Measurements from ENCODE around the gene VAX1.

Gene VAX1

GRCh38 chr10:117163954-117164548, 26.0 kb upstream of the VAX1 start:
- DNase-seq, result no peak

GRCh38 chr10:117163061-117163953, 25.2 kb upstream of the VAX1 start:
- peak; percentile 28 for DNase-seq

- DNase-seq, result no peak
Observed at GRCh38 chr10:117162093-117163060, 24.3 kb upstream of the VAX1 start.

GRCh38 chr10:117161386-117162033, 23.4 kb upstream of the VAX1 start:
- DNase-seq, result no peak

- DNase-seq, result no peak
Observed at GRCh38 chr10:117160567-117160966, 22.5 kb upstream of the VAX1 start.

- peak; percentile 70 for DNase-seq
Observed at GRCh38 chr10:117159390-117159789, 21.3 kb upstream of the VAX1 start.

- no peak for DNase-seq
Observed at GRCh38 chr10:117158297-117158696, 20.2 kb upstream of the VAX1 start.

- no peak for DNase-seq
Observed at GRCh38 chr10:117152668-117153067, 14.6 kb upstream of the VAX1 start.

- no peak for DNase-seq
Observed at GRCh38 chr10:117148284-117148683, 10.2 kb upstream of the VAX1 start.

DNA sequence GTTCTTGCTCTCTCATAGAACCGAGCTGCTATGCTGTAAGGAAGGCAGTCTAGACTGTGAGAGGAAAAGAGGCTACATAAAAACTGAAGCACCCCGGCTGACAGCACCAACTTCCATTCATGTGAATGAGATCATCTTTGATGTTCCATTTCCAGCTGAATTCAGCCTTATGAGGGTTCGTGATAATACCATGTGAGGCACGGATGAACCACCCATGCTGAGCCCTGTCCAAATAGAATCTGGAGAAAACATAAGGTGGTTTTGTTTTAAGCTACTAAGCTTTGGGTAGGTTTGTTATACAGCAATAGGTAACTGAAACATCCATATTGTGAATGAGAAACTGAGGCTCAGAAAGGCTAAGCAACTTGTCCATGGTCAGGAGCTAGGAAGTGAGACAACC, 6.9 kb upstream of the VAX1 start:
- no peak for DNase-seq

DNA sequence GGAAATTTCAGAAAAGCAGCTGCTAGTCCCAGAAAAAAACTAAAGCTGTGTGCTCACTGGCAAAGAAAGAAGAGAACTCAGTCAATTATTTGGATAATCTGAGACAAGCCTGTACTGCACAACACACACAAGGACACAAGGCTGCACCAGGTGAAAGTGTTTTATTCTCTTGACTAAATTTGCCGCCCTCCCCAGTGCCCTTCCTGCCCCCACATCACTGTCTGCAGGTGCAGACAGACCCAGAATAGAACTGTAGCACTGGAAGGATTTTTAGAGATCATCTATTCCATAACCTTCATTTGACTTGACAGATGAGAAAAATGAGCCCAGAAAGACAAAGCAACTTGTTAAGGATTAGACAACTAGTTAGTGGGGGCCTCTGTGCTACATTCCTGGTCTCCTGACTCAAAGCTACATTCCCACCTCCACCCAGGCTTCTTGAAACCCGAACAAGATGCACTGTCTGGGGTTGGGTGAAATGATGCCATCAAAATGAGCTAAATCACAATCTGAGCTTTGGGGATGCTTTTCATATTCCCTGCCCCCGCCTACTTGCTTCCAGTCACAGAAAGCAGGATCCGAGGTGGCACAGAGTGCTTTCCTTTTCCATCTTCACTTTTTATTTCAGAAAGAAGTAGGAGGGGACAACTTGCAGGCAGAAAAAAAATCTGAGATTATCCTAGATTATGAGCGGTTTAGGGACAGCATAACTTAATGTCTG, 5.2 kb upstream of the VAX1 start:
- no peak for DNase-seq

DNA sequence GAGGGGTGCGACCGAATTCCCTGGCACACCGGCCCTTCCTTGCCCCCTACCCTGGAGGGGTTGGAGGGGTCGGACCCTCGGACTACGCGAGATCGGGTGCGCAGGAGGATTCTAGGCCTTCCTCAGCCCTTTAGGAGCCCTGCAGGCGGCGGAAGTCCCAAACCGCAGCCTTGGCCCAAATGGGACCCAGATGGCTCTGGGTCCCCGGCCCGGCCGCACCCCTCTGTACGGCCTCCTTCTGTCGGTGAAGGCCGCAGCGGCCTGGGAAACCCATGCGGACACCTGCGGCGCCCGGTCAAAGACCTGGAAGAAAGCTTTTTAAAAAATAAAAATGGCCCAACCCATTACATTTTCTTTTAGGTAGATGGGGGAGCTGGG, 2.4 kb upstream of the VAX1 start:
- DNase-seq, result no peak

- no peak for DNase-seq
Observed at GRCh38 chr10:117139581-117140524, 1.8 kb upstream of the VAX1 start.

GRCh38 chr10:117138838-117139580, 939 bp upstream of the VAX1 start:
- peak; percentile 32 for DNase-seq

DNA sequence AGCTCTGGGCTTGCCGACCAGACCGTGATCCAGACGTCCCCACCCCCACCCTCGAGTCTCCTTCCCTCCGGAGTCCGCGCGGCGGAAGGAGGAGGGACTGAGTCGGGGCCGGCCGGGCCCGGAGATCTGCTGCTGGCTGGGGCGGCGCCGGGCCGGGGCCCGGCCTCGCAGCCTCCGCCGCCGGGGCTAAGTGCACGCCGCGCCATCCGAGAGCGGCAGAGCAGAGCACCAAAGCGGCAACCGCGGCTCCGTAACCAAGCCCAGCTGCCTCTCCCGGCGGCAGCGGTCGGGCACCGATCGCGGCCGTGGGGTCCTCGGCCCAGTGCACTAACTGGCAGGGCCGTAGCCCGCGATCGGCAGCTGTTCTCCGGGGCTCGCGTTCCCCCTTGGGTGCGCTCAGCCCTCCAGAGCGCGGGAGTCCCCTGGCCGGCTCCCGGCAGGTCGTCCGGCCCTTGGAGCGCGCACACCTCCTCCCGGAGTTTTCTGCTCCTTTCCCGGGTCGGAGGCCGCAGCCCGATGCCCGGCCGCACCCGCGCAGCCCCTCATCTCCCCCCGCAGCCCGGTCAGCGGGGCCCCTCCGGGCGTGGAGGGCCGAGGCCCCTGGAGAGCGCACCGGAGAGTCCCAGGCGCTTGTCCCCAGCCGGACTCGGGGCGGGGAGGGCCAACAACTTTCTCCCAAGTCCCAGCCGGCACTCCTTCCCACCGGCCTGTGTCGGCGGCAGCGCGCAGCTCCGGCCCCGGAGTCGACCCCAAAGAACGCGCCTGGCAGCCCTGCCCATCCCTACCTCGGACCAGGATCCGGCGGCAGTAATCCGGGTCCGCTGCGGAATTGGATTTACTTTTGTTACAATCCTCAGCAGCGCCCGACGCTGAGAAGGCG, 799 bp downstream of the VAX1 start:
- peak; percentile 42 for DNase-seq

GRCh38 chr10:117136391-117136975, 1.6 kb downstream of the VAX1 start:
- DNase-seq, result no peak

- DNase-seq, result no peak
Observed at GRCh38 chr10:117135480-117136140, 2.5 kb downstream of the VAX1 start.

GRCh38 chr10:117135026-117135372, 3.1 kb downstream of the VAX1 start:
- DNase-seq, result no peak
